Measurements from ENCODE around the gene ARHGAP21.

- TF ChIP-seq CTCF (IDR thresholded peaks at IDR 0.05) (no peak), EZH2 (IDR thresholded peaks at IDR 0.05; ENCODE audit: borderline replicate concordance, insufficient read depth, low read depth, low read length, poor library complexity, severe bottlenecking) (no peak)
Observed at GRCh38 chr10:24650669-24651391, 72.9 kb downstream of the ARHGAP21 start.

Measured in B cell (primary cell).